Measurements from ENCODE around the gene PRKCA.
"Not testable (repeated sequence)": the region's sequence is repeated elsewhere in the genome, so short reads cannot be mapped to it uniquely, and the experiment has no call there.

Gene PRKCA

DNA sequence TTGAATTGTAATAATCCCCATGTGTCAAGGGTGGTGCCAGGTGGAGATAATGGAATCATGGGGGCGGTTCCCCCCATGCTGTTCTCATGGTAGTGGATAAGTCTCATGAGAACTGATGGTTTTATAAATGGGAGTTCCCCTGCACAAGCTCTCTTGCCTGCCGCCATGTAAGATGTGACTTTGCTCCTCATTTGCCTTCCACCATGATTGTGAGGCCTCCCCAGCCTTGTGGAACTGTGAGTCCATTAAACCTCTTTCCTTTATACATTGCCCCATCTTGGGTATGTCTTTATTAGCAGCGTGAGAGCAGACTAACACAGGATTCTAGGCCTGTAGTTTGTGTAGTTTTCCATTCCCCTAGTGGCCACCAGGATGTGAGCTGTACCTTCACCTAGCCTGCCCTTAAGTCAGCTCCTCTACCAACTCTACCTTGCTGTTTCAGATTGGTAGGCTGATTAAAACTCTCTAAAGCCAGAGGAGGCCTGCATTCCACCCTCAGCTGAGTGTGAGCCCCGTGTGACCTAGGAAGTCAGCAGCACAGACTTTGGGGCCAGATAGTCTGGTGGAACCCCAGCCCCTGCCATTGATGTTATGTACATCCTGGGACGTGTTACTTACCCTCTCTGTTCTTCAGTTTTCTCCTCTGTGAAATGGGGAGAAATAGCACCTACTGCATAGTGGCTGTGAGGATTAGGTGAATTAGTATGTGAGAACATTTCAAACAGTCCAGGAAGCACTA, 280.1 kb downstream of the PRKCA start:
- DNase-seq: no peak

DNA sequence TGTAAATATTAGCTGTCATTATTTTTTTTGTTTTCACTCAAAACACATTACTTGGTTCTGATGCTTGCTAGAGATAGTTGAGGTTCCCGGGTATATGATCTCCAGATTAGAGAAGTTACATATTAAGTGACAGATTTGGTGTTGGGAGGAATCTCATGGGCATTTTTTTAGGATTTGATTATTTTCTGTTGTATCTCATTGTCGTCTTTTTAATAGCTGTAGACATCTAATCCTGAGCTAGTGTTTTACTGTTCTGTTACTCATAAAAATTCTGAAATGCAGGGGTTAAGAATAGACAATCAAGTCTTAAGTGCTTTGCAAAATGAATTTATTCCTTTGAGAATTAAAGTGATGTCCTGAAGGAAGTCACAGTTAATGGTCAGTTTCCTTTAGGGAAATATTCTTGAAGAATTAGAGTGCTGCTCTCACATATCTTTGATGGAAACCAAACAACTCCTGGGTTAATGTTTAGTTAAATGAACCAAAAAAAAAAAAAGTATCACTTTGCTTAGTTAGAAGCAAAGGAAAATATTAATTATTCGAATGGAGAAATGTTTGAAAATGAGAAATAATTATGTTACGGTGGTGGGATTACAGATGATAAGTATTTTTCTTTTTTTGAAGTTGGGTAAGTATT, 280.8 kb downstream of the PRKCA start:
- DNase-seq: no peak

DNA sequence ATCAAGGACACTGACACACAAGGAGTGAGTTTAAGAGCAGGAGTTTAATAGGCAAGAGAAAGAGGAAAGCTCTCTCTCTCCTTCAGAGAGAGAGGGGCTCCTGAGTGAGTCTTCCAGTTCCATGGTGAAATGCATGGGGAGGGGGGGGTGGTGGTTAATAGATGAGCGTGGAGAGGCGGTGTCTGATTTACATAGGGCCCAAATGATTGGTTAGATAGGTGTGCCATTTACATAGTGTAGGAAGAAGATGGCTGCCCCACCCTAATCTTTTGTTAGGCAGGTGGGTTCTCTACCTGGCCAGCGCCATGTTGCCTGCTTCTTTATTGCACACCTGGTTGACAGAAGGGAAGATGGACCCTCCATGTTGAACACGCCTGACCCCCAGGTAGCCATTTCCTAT, 282.5 kb downstream of the PRKCA start:
- no peak for DNase-seq

DNA sequence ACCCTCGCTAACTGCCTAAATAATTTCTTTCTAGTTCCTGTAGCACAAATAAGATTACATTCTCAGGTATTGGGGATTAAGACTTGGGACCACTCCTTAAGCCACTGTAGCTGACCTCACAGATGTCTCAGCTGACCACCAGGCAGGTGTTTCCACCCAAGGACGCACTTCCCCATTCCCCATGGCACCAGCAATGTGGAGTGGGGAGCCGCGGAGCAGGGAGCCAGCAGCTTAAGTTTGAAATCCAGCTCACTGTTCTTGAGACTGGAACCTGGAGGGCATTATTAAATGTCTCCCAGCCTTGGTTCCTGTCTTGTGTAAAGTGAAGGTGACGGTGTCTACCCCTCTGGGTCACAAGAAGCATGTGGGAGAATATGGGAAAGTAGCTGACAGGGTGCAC, 283.1 kb downstream of the PRKCA start:
- no peak for DNase-seq

DNA sequence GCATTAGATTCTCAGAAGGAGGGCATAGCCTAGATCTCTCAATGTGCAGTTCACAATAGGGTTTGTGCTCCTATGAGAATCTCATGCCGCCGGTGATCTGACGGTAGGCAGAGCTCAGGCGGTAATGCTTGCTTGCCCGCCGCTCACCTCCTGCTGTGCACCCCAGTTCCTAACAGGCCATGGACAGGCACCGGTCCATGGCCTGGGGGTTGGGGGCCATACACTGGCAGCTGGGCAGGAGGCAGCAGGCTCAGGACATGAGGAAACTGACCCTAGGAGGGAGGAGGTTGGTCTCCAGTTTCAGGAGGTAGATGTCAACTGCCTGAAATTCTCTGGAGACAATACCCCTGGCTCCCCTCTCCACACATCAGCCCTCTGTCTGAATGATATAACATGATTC, 287.5 kb downstream of the PRKCA start:
- DNase-seq: no peak

DNA sequence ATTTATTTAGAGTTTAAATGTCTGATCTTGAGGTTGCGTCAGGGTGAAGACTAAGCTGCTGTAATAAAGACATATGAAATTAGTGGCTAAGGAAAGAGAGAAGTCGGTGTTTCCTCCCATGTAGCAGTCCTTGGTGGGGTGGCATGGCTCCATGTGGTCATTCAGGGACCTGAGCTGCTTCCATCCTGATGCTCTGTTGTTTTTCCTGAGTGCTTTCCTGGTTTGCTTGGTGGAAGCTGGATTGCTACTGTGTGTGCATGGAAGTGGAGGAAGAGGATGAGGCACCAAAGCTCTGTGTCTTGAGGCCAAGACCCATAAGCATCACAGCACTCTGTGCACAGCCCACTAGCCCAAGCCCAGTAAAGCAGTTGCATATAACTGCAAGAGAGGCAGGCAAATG, 290.7 kb downstream of the PRKCA start:
- no peak for DNase-seq

DNA sequence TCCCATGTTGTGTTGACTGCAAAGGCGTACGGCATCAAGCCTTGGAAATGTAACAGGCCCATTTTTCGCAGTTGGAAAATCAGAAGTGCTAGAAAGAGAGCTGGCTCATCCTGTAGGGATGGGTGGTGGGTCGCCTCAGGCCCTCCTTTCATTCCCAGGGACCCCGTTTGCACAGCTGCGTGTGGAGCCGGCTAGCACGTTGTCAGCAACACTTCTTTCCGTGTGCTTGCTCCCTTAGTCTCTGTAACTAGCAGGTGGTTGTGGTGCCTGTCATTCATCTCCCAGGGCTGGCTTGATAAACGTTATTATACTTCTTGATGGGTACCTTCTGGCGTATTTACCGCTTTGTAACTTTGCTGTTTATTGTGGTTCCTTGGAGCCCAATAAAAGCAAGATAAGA, 293.5 kb downstream of the PRKCA start:
- DNase-seq: no peak

DNA sequence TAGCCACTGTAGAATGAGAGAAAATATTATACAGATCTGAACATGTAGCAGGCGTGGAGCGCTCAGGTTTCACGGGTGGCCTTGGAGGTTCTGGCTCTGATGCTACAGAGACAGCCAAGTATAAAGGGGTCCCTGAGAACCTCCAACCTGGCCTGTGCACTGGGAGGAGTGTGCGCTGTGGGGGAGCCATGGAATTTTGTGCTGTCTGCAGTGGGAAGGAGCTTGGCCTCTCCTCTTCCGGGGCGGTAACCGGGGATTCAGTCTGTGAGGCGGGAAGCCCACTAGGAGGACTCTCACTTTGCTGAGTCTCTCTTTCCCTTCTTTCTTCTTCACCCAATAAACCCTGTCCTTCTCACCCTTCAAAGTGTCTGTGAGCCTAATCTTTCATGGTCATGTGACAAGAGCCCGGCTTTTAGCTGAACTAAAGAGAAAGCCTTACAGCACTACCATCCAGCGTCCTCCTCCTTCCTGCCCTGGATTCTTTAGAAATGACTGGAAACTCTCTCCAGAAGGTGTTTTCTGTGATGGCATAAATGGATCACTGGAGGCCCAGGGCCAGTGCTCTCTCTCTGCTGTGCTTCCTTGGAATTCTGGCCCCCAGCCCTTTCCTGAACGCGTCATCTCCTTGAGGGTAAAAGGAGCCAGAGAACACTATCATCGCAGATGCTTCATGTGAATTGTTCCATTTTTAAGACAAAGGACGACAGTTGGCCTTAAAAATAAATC, 300.4 kb downstream of the PRKCA start:
- no peak for DNase-seq

DNA sequence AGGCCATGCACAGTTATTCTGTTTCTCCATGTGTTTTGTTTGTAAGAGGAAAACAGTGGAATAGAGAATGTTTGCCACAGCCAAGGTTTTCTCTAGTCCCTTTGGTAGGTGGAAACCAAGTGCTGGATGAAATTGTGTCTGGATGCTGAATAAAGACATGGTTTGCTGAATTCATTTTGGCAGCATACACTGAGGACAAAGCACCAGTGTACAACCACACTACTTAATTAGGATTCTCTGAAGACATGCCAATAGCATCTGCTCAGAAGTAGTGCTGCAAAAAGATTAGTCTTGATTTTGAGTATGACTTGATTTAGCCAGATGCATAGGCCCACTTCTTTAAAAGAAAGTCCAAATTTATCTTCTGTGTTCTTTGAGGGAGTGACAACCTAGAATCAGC, 302.0 kb downstream of the PRKCA start:
- no peak for DNase-seq

DNA sequence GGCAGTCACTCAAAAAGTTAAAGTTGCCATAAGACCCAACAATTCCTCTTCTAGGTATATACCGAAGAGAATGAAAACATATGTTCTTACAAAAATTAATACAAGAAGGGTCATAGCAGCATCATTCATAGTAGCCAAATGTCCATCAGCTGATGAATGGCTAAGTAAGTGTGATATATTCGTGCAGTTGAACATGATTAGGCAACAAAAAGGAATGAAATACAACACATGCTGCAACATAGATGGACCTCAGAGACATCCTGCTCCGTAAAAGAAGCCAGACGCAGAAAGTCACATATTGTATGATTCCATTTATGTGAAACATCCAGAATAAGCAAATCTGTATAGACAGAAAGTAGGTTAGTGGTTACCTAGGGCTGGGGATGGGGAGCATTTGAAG, 303.1 kb downstream of the PRKCA start:
- DNase-seq: no peak

DNA sequence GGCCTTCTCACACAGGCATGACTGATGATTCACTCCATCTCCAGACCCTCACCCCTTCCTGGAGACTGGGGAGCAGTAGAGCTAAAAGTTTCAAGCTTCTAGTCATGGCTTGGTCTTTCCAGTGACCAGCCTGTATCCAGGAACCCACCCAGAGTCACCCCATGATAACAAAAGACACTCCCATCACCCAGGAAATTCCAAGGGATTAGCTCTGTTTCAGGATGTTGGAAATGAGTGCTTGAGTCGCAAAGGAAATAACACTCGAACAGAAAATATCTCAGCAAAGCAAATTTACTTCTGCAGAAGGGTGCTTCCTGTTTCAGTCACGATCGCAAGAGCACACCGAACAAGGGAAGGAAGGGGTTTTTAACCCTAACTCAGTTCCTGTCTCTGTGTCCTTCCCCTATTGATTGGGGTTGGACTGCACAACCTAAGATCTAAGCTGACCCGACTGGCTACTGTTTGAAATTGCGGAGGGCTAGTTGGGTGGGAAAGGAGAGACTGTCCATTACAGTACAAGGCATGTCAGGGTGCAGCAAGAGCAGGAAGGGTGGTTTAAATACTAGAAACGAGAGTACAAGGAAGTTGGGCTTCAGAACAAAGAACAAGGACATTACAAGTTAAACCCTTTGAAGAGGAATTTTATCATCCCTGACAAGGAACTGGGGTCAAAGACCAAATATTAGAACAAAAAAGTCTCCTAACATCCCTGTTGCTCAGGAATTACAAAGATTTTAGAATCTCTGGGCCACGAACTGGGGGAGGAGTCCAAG, 308.1 kb downstream of the PRKCA start:
- DNase-seq: no peak

DNA sequence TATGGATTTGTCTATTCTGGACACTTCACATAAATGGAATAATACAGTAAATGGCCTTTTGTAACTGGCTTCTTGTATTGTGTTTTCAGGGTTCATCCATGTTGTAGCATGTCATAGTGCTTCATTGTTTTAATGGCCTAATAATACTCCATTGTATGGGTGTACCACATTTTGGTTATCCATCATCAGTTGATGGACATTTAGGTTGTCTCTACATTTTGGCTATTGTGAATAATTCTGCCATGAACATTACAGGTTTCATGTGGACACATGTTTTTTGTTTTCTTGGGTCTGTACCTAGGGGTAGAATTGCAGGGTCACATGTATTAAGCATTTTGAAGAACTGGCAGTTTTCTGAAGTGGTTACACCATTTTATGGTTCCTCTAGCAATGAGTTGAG, 309.0 kb downstream of the PRKCA start:
- no peak for DNase-seq

DNA sequence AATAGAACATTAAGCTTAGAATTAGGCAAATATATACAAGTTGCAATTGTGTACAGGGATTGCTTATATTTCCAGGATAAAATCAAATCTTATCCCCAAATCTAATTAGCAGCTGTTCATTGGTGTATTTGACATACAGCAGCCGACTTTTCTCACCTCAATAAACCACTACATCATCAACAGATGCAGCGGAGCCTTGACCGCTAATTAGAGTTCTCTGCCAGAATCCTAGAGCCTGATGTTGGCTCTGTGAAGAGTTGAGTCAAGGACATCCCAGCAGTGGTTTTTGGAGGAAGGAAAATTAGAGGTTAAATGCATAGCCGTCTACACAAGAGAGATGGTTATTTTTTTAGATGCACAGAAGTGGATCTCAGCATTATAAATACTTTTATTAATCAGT, 310.6 kb downstream of the PRKCA start:
- DNase-seq: no peak

DNA sequence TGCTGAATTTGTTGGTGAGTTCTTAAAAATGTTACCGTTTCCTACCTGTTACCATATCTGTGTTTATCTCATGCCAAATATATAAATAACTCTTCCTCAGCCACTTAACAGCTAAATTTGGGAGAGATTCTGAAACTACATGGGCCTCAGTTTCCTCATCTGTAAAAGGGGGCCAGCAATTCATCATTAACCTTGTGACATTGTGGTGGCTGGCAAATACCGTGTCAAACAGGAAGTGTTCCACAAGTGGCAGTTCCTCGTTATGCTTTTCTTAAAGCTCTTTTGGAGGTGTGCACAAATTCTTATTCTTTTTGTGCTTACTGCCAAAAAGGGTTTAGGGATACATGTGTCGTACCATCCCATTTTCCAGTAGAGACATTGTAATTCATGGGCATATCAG, 312.1 kb downstream of the PRKCA start:
- no peak for DNase-seq

DNA sequence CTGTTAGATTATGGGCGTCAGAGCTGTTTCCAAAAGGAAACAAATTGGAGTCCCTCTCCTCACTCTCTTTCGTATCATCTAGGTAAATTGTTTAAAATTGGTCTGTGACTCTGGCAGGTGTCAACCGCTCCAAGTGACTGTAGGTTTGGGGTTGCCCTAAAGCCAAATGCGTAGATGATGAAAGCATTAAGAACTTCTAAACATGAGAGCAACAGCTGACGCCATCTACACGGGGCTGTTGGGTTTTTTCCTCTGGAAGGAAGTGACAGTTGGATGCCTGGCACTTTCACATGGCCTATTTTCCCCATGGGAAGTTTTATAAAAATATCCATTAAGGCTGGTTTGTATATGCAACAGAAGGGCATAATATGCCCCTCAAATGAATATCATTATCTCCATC, 316.8 kb downstream of the PRKCA start:
- no peak for DNase-seq

DNA sequence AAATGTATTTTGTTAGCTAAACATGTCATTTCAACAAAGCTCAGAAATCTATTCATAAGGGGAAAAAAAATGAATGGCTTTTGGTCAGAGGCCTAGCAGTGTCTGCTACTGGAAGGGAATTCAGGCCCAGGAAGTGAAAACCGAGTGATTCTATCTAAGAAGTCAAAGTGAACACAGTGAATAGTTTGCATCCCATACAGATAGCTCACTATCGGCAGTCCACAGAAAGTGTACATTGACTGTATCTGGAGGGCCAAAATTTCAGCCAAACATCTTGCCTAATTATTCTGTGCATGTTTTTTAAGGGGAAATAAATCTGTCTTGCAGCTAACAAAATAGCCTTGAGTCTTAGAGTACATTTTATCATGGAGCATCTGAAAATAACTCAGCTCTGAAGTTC, 318.1 kb downstream of the PRKCA start:
- DNase-seq: no peak

DNA sequence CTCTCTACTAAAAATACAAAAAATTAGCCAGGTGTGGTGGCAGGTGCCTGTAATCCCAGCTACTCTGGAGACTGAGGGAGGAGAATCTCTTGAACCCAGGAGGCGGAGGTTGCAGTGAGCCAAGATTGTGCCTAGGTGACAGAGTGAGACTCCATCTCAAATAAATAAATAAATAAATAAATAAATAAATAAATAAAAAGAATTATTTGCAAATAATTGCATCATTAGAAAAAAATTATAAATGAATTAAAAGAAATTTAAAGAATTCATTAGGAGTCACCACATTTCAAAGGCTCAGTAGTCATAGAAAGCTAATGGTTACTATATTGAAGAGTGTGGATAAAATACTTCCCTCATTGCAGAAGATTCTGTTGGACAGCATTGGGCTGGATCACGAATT, 322.2 kb downstream of the PRKCA start:
- DNase-seq: not testable (repeated sequence)

DNA sequence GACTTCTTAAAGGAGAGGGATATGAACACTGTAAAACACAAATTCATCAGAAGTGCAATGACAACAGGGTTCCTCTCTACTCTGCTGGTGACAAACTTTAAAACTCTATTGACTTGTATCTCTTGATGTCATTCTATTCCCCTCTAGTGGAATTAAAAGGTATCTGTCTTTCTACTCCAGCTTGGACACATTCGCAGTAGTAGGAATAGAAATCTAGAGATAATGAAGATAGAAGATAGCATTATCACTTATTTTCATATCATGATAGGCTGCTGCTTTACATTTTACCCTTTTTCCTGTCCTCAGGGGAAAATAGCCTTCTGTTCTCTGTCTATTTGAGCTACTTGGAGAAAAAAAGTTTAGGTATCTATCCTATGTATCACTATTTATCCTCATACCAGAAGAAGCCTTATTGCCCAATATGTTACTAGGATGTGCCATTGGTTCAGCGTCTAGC, 322.9 kb downstream of the PRKCA start:
- no peak for DNase-seq

DNA sequence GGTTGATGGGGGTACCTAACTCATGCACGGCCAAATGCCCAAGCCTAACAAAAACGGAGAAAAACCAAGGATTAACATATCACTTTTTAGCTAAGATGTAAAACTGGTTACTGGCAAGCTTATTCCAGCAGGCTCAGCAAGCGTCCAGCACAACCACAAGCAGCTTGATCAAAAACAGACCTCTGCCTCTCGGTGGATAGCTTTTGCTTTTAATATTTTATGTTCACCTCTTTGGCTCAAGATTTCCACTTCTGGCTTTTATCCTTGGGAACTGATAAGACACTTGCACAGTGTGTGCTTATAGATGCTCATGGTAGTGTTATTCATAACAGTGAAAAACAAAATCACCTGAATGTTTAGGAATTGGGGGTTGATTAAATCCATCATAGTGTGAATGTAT, 325.6 kb downstream of the PRKCA start:
- no peak for DNase-seq

DNA sequence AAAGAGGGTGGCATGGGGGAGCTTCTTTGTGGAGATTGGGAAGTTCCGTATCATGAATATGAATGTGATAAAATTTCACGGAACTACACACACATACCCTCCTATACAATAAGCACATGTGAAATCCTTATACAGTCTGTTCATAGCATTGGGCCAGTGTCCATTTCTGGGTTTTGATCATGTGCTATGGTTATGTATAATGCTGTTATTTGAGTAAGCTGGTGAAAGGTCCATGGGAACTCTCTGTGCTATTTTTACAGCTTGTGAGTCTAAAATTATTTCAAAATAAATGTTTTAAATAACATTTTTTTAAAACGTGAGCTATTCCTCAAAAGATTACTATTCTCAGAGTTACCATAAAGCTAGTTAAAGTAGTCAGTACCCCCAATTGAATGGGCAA, 327.3 kb downstream of the PRKCA start:
- no peak for DNase-seq

DNA sequence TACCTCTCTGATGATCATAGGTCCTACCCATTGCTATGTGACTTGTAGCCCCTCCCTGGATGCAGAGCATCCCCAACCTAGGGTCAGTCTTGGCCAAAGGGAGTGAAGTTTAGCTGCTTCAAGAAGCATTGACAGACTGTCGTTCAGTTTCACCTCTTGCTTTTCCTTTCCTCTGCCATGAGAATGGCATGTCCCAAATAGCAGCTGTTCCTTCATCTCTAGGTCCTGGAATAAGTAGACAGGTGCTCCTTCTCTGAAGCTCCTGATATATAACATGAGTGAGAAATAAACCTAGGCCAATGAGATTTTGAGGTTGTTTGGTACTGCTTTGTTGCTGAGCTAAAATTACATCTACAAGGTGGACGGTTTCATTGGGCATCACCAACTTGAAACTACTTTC, 328.0 kb downstream of the PRKCA start:
- DNase-seq: no peak

DNA sequence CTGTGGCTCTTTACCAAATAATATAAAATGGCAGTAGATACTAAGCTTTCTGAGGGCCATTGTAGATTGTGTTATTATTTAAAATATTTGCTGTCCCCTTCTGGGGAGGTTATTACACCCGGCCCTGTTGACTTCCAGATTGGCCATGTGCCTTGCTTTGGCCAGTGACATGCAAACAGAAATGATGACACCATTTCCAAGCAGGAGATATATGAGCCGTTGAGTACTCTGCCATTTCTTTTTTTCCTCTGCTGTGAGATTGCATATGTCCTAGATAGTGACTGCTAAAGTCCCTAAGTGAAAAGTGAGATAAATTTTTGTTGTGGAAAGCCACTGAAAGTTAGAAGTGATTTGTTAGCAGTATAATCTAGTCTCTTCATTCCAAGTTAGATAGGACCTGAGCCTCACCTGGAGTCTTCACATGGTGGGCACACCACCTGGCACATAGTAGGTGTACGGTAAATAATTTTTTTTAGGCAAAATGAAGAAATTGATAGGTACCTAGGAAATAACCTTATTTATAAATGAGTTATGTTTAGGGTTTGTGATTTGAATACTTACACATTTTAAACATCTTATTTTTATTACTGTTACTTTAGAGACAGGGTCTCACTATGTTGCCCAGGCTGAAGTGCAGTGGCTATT, 328.5 kb downstream of the PRKCA start:
- no peak for DNase-seq

DNA sequence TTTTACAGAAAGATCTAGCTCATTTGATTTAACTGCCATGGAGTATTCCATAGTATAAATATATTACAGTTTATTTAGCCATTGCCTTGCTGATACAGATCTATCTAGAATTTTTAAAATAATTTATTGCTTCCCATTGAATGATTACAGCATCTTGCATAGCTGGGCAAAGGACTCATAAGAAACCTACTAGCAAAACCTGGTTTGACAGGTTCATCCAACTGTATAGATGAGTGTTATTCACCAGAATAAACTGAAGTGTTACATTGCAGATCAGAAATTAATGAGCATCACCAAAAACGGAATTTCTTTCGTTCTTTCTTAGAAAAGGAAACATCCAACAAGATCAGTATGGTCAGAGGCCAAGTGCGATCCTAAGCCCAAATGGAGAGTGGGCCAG, 330.3 kb downstream of the PRKCA start:
- DNase-seq: no peak
